HG02973 (cell line): ENCODE results near the gene FIBP.
"Not testable (repeated sequence)": the region's sequence is repeated elsewhere in the genome, so short reads cannot be mapped to it uniquely, and the experiment has no call there.

ENCODE experiments used
- ATAC-seq: cut with Tn5 transposase; IDR thresholded peaks from one replicate; pipeline ENCODE4 v1.9.1; 2021; ENCODE audit warnings: moderate library complexity; ENCODE audit not compliant: unreplicated experiment

FIBP gene

GRCh38 chr11:65915101-65915820 is 27.0 kb upstream of the FIBP start:
- ATAC-seq, result no peak

- ATAC-seq, result no peak
Observed at GRCh38 chr11:65912845-65913244, 24.6 kb upstream of the FIBP start.

GRCh38 chr11:65911682-65912568 is 23.7 kb upstream of the FIBP start:
- ATAC-seq, result no peak

DNA sequence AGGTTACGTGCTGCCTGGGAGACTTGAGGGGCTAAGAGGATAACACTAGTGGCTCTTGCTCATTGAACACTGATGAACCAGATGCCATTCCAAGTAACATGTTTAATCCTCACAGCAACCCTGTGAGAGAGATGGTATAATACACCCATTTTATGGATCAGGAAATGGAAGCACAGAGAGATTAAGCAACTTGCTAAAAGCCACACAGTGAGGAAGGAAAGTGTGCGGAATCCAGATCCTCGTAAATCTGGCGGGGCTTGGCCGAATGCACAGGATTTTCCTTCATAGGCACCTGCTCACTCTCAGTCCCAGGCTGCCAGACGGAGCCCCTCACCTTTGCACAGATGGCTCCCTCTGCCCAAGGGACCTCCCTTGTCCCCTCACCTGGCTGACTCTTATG is 19.6 kb upstream of the FIBP start:
- ATAC-seq, result no peak

DNA sequence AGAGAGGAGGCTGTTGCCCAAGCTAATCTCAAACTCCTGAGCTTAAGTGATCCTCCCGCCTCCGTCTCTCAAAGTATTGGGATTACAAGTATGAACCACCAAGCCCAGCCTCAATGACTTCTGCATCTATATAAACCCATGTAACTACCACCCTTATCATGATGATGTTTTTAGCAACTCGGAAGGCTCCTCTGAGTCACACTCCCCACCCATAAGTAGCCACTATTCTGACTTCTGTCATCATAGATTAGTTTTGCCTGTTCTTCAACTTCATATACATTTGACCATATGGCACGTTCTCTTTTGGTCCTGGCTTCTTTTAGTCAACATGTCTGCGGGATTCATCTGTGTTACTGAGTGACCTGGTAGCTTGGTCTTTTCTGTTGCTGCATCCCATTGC is 18.3 kb upstream of the FIBP start:
- ATAC-seq, result no peak

DNA sequence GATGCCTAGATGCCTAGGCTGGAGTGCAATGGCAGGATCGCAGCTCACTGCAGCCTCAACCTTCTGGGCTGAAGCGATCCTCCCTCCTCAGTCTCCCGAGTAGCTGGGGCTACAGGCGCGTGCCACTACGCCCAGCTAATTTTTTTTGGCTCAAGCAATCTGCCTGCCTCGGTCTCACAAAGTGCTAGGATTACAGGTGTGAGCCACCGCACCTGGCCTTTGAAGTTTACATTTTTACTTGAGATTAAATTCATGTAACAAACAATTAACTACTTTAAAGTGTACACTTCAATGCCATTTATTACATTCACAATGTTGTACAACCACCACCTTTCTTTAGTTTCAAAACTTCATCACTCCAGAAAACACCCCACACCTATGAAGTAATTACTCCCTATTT is 15.4 kb upstream of the FIBP start:
- no peak for ATAC-seq

DNA sequence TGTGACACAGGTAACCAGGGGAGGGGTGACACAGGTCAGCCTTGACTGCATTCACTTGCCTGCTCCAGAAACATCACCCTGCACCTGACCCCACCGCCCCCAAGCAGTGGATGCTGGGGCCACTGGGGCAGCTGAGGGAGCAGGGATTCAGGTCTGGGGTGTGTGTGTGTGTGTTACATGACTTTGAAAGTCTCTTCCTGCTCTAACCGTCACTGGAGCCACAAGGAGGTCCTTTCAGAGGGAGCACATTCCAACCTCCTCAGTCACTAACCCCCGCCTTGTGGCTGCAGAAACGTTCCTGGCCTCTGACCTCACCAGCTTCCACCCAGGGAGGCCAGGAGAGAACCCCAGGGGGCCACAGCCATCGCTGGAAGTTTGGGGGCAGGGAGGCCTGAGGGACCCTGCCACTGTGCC is 14.8 kb upstream of the FIBP start:
- ATAC-seq, result no peak

GRCh38 chr11:65900899-65901180 is 12.6 kb upstream of the FIBP start:
- ATAC-seq, result no peak

- peak; percentile 68 for ATAC-seq
Observed at GRCh38 chr11:65900125-65900898, 12.0 kb upstream of the FIBP start, which contains the start of gene FOSL1. FOSL1 (minus strand) TSS chr11:65900388; CDS start chr11:65900339, 49 bp downstream.

DNA sequence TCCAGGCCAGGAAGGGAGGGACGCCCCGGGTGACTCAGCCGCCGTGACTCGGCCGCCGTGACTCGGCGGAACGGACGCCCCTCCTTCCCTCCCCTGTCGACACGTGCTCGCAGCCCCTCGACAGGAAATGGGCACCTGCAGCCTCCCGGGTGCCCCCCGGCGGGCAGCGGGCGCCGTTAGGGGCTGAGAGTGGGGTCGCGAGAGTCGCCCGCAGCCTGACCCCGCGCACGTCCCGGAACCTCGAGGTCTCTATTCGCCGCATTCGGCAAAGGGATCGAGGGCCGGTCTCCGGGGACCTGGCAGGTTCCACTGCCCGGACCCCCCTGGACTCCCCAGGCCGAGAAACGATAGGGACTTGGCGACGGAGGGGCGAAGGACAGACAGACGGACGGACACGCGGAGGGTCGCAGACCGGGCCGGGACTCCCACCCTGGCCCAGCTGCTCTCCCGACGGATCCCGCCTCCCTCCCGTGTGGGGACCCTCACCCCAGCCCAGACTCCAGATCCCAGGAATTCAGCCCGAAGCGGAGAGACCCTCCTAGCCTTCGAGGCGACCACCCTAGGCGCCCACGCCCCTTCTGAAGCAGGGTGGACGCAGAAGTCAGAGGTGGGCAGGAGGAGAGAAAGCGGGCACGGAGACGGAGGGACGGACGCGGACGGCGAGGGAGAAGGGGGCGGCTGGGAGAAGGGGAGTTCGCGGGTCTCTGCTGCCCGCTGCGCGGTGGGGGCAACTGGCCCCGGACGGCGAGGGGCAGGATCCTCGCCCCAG is 11.3 kb upstream of the FIBP start:
- ATAC-seq, result no peak

DNA sequence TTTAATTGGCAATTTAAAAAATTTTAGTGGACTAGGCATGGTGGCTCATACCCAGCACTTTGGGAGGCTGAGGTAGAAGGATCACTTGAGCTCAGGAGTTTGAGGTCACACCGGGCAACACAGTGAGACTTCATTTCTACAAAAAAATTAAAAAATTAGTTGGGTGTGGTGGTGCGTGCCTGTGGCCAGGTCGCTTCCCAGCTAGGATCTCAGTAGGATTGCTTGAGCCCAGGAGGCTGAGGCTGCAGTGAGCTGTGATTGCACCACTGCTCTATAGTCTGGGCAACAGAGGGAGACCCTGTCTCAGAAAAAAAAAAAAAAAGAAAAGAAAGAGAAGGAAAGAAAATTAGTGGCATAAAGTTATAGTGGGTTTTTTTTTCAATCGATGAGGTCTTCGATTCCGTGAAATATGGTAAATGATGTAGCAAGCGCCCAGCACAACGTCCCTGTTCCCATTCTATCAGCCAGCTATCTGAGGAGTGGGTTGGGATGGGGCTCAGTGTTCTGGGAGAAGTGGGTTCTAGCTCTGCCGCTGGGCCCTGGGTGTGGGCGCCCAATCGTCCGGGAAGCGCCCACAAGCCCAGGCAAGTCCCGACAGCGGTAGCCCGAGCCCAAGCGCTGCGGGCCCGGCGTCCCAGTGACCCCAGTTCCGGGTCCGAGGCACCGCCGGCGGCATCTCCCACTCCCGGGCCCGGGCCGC is 10.5 kb upstream of the FIBP start:
- ATAC-seq, result no peak

DNA sequence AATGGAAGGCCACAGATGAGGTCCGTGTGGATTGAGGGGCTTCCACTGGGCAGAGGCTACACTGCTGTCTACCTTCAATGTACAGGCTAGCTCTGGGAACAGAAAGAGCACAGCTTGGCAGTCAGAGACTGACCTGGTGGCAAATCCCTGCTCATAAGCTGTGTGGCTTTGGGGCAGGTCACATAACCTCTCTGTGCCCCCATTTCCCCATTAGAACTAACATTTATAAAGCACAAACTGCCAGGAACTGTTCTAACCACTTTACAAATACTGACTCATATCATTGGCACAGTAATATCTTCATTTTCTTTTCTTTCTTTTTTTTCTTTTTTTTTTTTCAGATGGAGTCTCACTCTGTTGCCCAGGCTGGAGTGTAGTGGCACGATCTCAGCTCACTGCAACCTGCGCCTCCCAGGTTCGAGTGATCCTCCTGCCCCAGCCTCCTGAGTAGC is 8.8 kb upstream of the FIBP start:
- no peak for ATAC-seq

- ATAC-seq, result no peak
Observed at GRCh38 chr11:65896034-65896999, 8.0 kb upstream of the FIBP start.

DNA sequence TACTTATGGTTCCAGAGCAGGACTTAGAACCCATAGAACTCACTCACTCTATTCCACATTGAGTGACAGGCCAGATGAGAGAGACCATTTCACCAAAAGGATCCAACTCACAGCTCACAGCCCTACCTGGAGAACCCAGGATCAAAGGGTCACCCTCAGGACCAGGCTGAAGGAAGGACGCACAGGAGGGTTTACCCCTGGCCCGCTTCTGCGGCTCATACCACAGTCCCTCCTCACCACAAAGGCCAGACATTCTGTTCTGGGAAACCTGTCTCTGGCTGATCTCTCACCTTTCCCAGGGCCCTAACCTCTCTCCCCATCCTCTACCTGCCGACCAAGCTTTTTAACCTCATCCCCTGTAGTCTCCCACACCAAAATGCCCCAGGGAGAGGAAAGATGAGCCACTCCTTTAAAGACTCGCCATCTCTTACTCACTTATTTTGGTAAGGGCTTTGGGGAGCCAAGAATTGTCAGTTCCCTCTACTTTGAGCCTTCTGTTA is 7.3 kb upstream of the FIBP start:
- ATAC-seq, result no peak

DNA sequence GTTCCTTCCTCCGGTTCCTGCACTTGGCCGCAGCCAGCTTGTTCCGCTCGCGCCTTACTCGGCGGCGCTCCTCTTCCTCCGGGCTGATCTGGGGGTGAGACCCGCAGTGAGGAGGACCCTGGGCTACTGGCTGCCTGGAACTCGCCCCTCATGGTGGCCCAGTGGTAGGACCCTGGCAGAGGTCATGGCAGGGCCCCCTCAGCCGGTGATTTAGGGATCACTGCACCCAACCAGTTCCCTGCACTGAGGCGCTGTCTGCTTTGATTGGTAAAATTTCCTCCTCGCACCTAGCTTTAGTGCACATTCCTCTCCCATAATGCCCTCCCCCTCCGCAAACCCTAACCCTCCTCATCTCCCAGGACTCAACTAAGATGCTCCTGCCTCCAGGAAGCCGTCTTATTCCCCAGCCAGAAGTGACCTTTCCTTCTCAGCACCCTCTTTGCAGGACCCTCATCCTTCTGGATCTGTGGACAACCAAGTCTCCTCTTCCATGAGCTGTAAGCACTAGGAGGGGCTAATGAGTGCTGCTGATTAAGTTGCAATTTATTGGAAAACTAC is 5.8 kb upstream of the FIBP start:
- no peak for ATAC-seq

DNA sequence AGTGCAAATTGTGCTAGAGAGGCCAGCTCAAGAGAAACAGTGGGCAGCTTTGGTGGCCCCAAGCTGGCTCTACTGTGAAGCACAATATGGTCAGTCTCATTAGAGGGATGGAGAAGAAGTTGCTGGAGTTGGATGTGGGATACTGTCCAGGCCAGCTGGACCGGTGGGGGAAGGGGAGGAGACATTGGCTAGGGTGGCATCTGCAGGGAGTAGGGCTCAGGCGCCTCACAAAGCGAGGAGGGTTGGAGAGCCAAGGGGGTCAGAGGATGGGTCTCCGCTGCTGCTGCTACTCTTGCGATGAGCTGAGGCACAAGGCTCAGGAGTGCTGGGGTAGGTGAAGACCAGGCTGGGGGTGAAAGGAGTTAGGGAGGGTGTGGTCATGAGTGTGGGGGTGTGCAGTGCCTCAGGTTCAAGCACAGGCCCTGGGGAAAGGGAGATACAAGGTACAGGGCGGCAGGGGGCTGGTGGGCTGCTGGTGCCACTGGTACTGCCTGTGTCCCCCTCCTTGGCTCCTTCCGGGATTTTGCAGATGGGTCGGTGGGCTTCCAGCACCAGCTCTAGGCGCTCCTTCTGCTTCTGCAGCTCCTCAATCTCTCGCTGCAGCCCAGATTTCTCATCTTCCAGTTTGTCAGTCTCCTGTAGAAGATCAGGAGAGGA is 4.5 kb upstream of the FIBP start:
- no peak for ATAC-seq

- not testable (repeated sequence) for ATAC-seq
Observed at GRCh38 chr11:65892137-65892540, 3.9 kb upstream of the FIBP start.
